NCI-H2227 (cell line): ENCODE data around the gene FCN3.

Experiments
- DNase-seq: peaks from one replicate; lab custom pipeline; 2025; ENCODE audit not compliant: unreplicated experiment; lab: John Stamatoyannopoulos, UW

FCN3 gene

GRCh38 chr1:27381969-27382762 is 7.5 kb upstream of the FCN3 start:
- no peak for DNase-seq

GRCh38 chr1:27380766-27381733 is 6.4 kb upstream of the FCN3 start:
- no peak for DNase-seq

DNA sequence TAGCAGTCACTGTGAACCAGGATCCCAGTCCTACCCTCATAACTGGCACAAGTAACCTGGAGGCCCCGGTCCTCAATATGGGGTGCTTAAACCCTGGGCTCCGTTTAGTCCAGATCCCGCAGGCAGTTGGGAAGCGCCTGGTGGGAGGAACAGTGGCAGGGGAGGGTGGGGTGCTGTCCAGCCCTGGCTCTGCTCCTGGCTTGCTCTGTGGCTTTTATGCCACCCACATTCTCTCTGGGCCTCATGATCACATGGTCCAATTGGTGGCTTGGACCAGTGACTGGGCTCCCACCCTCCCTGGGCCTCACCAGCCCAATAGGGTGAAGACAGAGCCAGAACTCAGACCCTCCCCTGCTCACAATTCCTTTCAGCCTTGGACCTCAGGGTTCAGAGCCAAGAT is 5.6 kb upstream of the FCN3 start:
- DNase-seq, result no peak

DNA sequence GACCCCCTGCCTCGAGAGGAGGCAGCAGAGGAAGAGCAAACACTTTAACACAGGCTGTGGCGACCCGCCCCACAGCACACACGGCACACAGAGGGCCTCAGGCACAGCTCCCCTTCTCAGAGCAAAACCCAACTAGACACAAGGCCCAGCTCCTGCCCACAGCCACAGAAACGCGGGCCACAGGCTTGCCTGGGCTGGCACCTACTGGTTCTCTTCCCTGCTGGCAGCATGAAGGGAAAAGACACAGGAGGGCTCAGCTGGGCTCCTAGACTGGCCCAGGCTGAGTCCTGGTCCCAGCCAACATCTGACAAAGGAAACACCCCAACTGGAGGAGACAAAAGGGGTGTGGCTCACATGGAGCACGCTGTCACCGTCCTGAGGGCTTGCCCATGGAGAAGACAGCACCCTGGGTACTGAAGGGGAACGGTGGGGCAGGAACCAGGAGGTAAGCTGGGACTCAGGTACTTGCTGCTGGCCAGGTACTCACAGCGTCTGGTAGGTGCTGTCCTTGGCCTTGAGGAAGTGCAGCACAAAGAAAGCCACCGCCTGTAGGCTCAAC is 5.0 kb upstream of the FCN3 start:
- DNase-seq, result no peak

- DNase-seq, result no peak
These were observed 3.3 kb upstream of the FCN3 start for GRCh38 chr1:27377760-27378495.

DNA sequence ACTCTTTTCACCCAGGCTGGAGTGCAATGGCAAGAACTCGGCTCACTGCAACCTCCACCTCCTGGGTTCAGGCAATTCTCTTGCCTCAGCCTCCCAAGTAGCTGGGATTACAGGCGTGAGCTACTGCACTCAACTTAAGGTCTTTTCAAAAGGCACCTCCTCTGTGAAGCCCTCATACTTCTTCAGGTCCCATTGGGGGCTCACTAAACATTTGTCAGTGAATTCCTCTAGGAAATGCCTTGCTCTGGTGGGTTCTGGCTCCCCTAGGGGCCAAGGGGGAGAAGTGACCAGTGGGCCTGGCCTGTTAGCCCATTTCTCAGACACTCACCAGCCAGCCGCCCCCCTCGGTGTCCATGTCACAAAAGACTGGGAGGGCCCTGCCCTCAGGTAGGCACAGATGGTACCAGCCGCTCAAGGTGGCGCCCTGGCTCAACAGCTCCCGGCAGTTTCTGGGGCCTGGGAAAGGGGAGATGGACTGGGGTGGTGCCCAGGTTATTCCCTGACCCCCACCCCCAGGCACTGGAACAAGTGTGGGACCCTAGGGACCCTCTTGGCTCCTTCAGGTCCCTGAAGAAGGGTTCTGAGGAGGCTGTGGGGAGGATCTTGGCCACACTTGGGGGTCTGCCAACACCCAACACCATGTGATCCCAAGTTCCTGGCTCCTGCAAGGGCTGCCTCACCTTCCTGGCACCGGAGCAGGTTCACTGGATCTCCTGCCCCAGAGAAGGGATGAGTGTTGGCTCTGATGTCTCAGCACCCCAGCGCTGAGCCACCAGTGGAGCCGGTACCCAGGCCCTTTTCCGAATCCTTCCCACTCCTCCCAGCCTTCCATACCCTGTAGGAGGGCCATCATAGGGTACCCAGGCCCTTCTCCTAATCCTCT is 1.6 kb downstream of the FCN3 start:
- no peak for DNase-seq

DNA sequence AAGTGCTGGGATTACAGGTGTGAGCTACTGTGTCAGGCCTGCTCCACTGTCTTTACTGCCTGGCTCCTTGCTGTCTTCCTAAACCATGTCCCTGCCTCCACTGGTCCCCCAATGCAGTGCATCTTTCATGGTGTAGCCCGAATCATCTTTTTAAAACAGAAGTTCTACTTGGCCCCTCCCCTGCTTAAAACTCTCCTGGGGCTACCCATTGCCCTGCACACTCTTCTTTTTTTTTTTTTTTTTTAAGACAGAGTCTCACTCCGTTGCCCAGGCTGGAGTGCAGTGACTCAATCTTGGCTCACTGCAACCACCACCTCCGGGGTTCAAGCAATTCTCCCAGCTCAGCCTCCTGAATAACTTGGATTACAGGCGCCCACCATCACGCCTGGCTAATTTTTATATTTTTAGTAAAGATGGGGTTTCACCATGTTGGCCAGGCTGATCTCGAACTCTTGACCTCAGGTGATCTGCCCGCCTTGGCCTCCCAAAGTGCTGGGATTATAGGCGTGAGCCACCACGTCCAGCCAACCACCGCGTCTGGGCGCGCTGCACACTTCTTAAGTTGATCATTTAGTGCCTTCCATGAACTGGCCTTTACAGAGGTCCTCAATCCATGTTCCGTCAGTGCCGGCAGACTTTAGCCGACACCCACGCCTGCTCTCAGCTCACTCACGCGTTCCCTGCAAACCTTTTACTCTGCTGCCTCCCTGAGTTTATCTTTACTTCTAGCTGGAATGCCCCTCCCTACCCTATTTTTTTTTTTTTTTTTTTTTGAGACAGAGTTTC is 2.4 kb downstream of the FCN3 start:
- no peak for DNase-seq

GRCh38 chr1:27368869-27369582 is 5.6 kb downstream of the FCN3 start:
- peak; percentile 21 for DNase-seq

DNA sequence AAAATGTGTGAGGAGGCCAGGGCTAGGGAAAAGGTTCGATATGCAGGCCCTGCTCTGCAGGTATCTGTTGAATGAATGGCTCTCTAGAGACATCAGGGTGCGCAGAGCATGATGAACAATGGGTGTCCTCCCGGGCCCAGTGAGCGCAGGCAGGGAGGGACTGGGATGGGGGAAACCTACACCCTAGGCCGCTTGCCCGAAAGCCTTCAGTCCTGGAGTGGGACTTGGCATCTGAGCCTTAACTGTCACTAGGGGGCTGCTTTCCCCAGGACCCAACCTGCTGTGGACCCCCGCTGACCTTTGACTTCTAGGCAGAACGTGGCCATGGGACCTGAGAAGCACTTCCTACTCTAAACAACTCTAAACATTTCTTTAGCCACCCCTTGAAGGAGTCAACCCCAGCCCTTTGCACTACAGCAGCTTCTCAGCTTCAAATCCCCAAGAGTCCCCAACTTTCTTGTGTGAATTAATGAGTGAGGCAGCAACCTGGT is 7.4 kb downstream of the FCN3 start:
- DNase-seq, result no peak

DNA sequence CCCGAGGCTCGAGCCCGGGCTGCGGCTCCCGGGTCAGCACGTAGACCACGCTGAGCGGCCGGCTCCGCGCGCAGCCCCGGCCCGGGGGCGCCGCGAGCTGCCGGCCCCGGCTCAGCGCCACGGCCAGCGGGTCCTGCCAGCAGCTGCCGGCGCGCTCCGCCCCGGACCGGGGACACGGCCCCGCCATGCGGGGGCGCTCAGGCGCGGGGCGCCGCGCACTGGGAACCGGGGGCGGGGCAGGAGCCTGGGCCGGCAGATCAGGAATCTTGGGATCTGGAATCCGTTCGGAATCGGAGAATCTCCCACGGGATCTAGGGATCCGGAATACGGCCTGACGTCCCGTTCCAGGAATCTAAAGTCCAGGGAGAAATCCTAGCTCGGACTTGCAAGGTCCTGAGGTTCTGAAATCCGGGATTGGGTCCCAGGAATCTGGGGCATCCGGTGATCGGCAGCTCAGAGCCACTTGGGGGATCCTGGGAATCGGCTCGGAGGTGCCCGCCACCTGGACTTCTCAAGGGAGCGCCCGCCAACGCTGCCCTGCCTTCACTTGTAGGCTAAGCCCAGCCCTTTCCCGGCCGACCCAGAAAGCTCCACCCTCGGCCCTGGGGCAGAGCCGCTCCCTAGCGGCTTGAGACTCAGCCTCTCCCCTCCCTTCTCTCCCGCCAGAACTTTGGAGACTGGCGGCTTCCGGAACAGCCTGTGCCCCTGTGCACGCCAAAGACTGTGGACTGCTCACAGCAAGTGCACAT is 8.0 kb downstream of the FCN3 start, which contains the start of gene MAP3K6:
MAP3K6 (minus strand) TSS at position 551 of the 749 bp plus-strand sequence; CDS start at position 187, 364 bp downstream.
- peak; percentile 86 for DNase-seq

DNA sequence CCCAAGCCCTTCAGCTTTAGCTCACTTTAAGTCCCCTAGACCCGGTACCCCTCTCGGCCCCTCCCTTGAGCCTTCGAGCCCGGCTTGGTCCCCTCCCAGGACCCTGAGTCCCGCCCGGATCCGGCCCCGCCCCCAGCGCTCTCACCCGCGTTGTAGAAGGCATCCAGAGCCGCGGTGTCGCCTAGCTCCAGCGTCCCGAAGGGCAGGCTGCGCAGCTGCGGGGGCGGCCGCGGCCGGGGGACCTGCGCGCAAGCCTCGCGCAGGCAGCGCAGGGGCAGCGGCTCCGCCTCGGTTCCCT is 8.6 kb downstream of the FCN3 start:
- DNase-seq, result peak; percentile 91

GRCh38 chr1:27365372-27366112 is 9.1 kb downstream of the FCN3 start:
- DNase-seq, result peak; percentile 92

GRCh38 chr1:27364696-27365371 is 9.8 kb downstream of the FCN3 start:
- DNase-seq, result no peak

- no peak for DNase-seq
These were observed 10.6 kb downstream of the FCN3 start for GRCh38 chr1:27363766-27364695.

DNA sequence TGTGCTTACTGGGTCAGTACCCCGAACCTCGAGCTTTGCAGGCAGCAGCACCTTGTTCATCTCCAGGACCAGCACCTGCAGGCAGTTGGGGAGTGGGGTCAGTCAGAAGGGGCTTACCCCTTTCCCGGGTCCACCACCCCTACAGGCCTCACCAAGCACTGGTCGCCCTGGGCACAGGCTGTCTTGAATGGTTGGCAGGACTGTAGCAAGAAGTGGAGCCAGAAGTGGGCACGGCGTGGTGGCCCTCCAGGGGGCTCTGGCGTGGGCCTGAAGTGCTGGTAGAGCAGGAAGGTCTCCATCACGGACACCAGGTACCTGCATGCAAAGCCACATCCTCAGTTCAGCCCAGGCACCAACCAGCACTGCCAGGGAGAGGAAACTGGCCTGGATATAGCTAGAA is 13.1 kb downstream of the FCN3 start:
- no peak for DNase-seq

- DNase-seq, result no peak
These were observed 13.6 kb downstream of the FCN3 start for GRCh38 chr1:27361044-27361402.
